HG02938 (cell line): ENCODE measurements around the gene MED12.
"Not testable (repeated sequence)": the region's sequence is repeated elsewhere in the genome, so short reads cannot be mapped to it uniquely, and the experiment has no call there.

Source experiments
- ATAC-seq: cut with Tn5 transposase; IDR thresholded peaks from one replicate; pipeline ENCODE4 v1.9.1; 2021; ENCODE audit warnings: mild to moderate bottlenecking, moderate library complexity; ENCODE audit not compliant: unreplicated experiment

MED12 gene

GRCh38 chrX:71160475-71160874 lies 42.1 kb downstream of the MED12 start:
- no peak for ATAC-seq

- no peak for ATAC-seq
Observed at GRCh38 chrX:71162981-71163380, 44.6 kb downstream of the MED12 start.

GRCh38 chrX:71164071-71164470 lies 45.7 kb downstream of the MED12 start:
- ATAC-seq: no peak

- ATAC-seq: no peak
Observed at GRCh38 chrX:71166461-71166860, 48.1 kb downstream of the MED12 start.

- ATAC-seq: no peak
Observed at GRCh38 chrX:71167031-71167781, 48.8 kb downstream of the MED12 start.

- ATAC-seq: no peak
Observed at GRCh38 chrX:71168134-71168533, 49.7 kb downstream of the MED12 start.

GRCh38 chrX:71169586-71169985 lies 51.2 kb downstream of the MED12 start:
- ATAC-seq: no peak

GRCh38 chrX:71170660-71171059 lies 52.3 kb downstream of the MED12 start:
- no peak for ATAC-seq

- ATAC-seq: no peak
Observed at GRCh38 chrX:71171110-71171801, 52.9 kb downstream of the MED12 start.

GRCh38 chrX:71173440-71173839 lies 55.0 kb downstream of the MED12 start:
- no peak for ATAC-seq

- ATAC-seq: no peak
Observed at GRCh38 chrX:71174795-71175194, 56.4 kb downstream of the MED12 start.

- no peak for ATAC-seq
Observed at GRCh38 chrX:71175531-71175930, 57.1 kb downstream of the MED12 start.

GRCh38 chrX:71177327-71177726 lies 58.9 kb downstream of the MED12 start:
- ATAC-seq: no peak

GRCh38 chrX:71178908-71179307 lies 60.5 kb downstream of the MED12 start:
- no peak for ATAC-seq

- ATAC-seq: not testable (repeated sequence)
Observed at GRCh38 chrX:71180579-71181265, 62.3 kb downstream of the MED12 start.

- ATAC-seq: peak; percentile 34
Observed at GRCh38 chrX:71181558-71181909, 63.1 kb downstream of the MED12 start.

- ATAC-seq: peak; percentile 84
Observed at GRCh38 chrX:71181910-71182799, 63.8 kb downstream of the MED12 start.

GRCh38 chrX:71182871-71183270 lies 64.5 kb downstream of the MED12 start:
- no peak for ATAC-seq

- no peak for ATAC-seq
Observed at GRCh38 chrX:71183341-71183740, 64.9 kb downstream of the MED12 start.

GRCh38 chrX:71184092-71184491 lies 65.7 kb downstream of the MED12 start:
- no peak for ATAC-seq
